KBM-7 (cell line): Measurements from ENCODE around the gene RAB31.
"Not testable (repeated sequence)": the region's sequence is repeated elsewhere in the genome, so short reads cannot be mapped to it uniquely, and the experiment has no call there.

Experiments
- DNase-seq: peaks from one replicate; pipeline ENCODE4 v3.0.0-alpha.2; 2015
- in situ Hi-C: fragments of 300-500 bp; cut with MboI; formaldehyde crosslinking; loops from 2 replicates; pipeline ENCODE4 v1.14.3; 2020; ENCODE audit warnings: low sequenced_read_pairs, low pct_unique_long_range_greater_than_20kb, mixed read lengths

The RAB31 gene, protein sequence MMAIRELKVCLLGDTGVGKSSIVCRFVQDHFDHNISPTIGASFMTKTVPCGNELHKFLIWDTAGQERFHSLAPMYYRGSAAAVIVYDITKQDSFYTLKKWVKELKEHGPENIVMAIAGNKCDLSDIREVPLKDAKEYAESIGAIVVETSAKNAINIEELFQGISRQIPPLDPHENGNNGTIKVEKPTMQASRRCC

DNA sequence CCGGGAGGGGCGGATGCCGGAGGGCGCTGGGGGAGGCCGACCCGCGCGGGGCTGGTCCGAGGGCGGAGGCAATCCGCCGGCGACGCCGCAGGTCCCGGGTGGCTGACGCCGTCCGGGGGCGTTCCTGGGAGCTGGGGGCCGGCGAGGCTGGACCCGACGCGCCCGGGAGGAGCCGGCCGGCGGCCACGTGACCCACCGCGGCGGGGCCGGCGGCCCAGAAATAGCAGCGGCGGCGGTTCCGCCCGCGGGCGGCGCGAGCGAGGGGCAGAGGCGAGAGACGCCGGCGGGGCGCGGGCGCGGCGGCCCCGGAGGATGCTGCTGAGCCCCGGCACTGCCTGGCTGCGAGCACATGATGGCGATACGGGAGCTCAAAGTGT lies at the start of gene RAB31:
Gene RAB31 (plus strand): TSS at position 245 of the 377 bp plus-strand sequence. CDS start 105 bp downstream, at position 350.
- DNase-seq, result no peak
- in situ Hi-C loops, result no loop called here

DNA sequence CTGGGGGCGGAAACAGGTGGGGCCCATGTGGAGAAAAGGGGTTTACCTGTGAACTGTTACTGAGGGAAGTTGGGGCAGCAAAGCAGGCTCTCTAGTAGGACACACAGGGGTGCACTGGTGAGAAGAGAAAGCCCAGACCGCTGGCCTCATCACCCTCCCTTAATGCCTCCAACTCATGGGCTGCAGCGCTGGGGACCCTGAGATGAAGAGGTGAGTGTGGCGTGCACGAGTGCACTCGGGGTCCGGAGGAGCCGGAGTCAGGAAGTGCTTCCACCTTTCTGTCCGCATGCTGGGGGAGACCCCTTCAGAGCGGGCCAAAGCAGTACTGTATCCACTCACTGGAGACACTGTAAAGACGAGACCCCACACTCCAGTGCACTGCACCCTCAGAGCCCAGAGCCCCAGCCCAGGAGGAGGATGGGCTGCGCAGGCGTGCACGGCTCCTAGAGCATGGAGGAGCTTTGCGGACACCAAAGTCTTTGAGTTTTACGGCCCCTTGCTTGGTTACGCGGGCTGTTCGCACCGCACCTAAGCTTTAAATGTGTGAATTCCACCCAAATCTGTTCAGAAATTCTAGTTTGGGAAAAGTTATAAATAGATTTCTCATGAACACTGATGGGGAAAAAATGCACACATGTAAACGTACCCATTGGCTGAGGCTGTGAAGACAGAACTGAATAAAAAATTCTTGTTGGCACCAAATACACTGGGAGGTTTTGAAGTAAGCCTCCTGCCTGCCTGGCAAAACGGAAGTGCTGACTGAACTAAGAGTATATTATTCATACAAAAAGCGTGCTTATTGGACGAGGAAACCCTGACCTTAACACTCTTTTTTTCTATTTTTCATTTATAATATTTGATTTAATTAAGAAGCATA lies 48.4 kb upstream of the RAB31 start:
- DNase-seq, result no peak
- in situ Hi-C loops, result no loop called here

DNA sequence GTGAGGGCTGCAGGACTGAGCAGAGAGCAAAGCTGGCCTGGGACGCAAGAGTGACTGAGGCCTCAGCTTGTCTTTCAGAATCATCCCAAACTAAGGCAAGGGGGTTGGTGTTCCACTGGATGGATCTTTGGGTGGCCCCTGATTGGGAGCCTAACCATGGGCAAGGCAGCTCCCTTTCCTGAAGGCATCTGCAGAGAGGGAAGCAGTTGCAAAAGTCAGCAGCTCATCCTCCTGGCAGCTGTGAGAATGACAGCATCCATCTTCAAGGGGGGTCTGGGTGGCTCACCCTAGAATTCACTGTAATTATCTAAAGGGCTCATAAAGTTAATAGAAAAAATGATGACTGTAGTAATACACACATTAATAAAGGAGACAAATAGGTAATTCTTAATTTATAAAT lies 46.5 kb upstream of the RAB31 start:
- in situ Hi-C loops, result no loop called here
- no peak for DNase-seq

DNA sequence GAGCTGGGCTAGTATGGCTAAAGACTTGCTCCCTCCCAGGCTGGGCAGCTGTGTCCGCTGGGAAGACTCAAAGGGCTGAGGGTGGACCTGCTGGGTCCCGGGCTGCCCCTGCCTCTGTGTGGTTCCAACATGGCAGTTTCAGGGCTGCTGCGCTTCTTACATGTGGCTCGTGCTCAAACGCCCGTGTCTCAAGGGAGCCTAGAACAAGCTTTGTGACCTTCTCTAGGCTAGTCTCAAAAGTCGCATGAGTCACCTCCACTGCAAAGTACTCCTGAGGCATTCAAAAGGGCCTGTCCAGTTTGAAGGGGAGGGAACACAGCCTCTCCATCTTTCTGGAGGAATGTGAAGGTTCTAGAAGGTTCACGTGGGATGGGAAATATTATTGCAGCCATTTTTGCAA lies 44.7 kb upstream of the RAB31 start:
- in situ Hi-C loops, result no loop called here
- DNase-seq, result no peak

DNA sequence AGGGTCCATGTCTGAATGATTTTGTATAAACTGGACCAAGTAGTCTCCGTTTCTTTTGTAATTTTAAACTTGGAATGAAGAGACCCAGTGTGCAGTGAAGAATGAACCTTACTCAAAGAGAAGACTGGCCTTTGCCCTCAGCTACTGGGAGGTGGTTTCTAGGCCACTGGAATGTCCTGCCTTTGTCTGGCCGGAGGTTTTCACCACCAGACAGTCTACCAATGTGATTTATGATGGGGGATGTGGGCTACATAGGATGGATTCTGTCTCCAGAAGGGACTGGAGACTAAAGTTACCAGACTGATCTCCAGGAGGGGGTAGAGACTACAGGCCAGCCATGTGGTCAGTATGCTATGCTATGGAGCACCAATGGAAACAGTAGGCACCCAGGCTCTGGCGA lies 42.8 kb upstream of the RAB31 start:
- DNase-seq, result no peak
- in situ Hi-C loops, result no loop called here

DNA sequence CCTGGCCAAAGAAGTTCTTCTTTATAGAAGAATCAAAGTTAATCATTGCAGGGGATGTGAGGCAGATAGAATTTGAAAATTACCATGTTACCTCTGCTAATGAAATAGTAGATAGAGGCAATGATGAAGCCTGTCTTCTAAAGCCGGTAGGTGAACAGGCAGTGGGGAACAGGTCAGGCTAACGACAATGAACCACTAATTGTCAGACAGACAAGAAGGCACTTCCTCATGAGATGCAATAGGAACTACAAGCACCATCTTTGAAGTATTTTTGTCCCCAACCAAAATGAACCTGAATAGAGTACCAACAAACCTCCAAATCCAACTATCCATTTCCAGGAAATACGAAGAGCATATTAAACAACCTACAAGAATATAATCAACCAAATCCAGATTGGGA lies 41.6 kb upstream of the RAB31 start:
- in situ Hi-C loops, result no loop called here
- no peak for DNase-seq

DNA sequence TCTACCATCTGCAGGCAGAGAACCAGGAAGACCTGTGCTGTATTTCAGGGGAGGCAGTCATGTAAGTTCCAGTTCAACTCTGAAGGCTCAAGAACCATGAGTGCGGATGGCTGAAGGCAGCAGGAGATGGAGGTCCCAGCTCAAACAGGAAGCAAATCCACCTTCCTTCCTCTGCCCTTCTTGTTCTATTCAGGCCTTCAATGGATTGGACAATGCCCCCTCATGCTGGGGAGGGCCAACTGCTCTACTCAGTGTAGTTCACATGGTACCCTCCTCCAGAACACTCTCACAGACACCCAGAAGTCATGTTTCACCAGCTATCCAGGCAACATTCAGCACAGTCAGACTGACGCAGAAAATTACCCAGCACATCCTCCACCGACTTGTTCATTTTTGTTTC lies 39.1 kb upstream of the RAB31 start:
- in situ Hi-C loops, result no loop called here
- no peak for DNase-seq

DNA sequence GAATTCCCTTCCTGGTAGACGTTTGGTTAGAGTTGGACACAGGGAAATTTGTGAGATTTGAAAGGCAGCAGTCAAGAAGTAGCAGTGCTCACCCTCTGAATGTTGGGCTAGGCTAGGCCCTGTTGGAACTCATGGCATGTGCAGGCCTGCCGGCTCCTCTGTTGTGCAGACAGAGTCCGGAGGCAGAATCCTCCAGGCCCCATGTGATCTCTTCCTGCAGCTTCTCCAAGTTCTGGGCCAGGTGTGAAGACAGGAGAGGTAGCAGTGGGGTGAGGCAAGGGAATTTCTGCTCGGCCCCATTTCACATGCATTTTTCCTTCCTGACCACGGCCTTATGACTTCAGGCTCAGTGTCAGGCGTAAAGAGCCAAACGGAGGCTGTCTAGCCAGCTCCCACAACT lies 36.9 kb upstream of the RAB31 start:
- in situ Hi-C loops, result no loop called here
- no peak for DNase-seq

DNA sequence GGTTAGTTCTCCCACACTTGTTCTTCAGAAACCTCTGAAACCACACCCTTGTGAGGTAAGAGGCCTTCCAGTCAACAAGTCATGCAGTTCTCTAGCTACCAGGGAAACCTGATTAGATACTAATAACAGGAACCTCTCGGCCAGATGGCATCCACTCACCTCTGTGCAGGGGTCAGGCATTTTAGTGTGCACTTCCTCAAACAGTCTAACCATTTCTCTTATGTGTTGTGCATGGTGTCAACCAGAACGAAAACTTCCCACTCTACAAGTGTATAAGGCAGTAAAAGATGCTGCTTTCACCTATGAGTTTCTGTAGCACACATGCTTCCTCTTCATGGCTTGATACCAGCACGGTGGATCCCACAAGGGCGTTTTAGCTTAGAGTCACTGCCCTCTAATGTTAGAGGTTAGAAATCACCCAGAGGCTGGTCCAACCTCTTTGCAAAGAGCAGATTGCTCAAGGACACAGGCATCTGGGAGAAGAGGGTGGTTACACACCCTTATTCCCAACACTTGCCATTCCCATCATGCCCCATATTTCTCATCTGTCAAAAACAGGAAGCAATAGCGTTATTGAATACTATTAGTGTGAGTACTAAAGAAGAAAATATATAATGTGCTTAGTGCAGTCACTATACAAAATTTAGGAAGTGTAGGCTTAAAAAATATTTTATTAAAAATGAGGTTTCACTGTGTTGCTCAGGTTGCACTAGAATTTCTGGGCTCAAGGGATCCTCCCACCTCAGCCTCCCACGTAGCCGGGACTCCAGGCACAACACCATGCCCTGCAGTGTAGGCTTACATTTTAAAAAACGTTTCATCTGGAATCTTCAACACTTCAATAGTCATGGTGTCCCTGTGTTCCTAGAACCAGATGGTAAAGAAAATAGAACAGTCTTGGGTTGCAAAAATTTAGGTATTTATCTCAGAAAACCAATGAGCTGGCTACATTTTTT lies 34.5 kb upstream of the RAB31 start:
- in situ Hi-C loops, result no loop called here
- DNase-seq, result peak; percentile 76

DNA sequence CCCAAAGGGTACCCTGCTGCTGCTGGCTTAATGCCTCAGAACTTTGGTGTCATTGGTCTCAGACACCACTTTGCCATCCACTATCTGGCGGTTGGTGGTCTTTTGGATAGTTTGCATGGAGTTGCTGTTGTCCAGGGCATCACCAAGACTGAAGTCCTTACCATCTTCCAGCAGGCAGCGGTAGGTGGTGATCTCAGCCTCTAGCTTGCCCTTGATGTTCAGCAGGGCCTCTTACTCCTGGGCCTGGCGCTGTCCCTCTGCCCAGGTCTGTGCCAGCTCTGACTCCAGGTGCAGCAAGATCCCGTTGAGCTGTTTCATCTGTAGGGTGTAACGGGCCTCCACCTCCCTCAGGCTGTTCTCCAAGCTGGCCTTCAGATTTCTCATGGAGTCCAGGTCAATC lies 29.9 kb upstream of the RAB31 start:
- in situ Hi-C loops, result not testable (repeated sequence)

DNA sequence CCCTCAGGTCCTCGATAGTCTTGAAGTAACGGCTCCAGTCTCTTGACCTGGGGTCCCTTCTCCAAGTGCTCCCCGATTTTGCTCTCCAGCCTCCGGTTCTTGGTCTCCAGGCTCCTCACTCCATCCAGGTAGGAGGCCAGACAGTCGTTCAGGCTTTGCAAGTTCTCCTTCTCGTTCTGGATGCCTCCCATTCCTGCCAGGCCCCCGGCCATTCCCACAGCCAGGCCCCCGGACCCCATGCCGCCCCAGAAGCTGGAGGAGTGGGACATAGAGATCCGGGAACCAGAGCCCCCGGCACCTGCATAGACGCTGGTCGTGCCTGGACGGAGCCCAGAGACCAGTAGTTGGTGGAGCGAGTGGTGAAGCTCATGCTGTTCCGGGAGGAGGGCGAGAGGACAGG lies 29.0 kb upstream of the RAB31 start:
- no peak for DNase-seq
- in situ Hi-C loops, result no loop called here

More for the DNA sequence above, 29.9 kb upstream of the RAB31 start:
- DNase-seq, result not testable (repeated sequence)

DNA sequence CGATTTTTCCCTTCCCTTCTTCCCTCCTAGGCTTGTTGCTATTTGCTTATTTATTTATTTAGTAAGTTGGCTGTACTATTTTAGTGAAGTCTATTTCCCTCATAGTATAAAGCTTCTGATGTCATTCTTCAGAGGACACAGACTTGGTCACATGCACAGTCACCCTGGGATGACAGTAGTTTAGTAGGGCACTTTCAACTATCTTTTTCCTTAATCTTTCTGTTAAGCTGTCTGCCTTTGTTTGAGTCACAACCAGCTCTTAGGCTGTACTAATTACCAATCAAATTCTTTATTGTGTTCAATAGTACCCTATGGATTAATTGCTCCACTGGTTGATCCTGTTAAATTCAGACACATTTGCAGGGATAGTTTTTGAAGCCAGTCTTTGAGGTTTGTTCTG lies 26.9 kb upstream of the RAB31 start:
- in situ Hi-C loops, result no loop called here
- no peak for DNase-seq

DNA sequence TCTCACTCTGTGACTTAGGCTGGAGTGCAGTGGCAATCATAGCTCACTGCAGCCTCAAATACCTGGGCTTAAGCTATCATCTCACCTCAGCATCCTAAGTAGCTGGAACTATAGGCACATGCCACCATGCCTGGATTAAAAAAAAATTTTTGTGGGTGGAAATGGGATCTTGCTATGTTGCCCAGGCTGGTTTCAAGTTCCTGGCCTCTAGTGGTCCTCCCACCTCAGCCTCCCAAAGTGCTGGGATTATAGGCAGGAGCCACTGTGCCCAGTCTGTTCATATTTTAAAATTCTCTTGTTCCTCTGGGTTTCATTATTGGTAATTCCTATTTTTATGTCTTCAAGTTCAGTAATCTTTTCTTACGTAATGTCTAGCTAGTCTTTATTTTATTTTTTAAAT lies 25.5 kb upstream of the RAB31 start:
- in situ Hi-C loops, result no loop called here
- no peak for DNase-seq

DNA sequence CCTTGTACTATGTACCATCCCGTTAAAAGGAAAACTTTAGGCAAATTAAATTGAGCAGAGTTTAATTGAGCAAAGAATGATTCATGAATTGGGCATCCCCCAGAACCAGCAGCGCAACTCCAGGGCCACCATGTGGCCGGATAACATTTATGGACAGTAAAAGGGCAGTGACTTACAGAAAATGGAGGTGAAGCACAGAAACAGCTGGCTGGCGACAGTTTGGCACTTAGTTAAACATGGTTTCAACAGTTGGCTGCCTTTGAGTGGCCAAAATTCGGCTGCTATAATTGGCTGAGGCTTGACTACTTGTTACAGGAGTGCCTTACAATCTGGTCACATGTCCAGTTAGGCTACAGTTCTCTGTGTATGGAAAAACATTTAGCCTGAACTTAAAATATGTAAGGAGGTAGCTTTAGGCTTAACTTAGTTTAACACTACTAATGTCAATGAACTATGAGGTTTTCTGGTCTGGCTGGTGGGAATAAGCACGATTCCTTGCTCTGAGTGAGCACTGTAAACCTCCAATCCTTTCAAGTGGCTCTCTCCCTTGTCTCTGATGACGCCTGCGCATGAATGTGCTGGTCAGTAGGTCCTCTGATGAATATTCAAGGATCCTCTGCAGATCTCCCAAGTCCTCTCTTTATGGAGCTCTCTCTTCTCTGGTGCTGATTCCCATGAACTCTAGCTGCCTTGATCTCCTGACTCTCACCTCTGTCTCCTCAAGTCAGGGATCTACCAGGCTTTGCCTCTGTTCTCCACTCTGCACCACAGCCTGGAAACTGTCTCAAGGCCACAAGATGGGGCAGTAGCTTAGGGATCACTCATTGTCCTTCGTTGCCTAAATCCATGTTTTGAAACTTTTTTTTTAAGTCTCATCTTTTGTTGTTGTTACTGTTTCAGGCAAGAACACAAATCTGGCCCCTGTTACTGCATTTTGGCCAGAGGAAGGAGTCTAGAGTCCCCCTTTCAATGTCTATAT lies 24.4 kb upstream of the RAB31 start:
- in situ Hi-C loops, result no loop called here
- peak; percentile 57 for DNase-seq

DNA sequence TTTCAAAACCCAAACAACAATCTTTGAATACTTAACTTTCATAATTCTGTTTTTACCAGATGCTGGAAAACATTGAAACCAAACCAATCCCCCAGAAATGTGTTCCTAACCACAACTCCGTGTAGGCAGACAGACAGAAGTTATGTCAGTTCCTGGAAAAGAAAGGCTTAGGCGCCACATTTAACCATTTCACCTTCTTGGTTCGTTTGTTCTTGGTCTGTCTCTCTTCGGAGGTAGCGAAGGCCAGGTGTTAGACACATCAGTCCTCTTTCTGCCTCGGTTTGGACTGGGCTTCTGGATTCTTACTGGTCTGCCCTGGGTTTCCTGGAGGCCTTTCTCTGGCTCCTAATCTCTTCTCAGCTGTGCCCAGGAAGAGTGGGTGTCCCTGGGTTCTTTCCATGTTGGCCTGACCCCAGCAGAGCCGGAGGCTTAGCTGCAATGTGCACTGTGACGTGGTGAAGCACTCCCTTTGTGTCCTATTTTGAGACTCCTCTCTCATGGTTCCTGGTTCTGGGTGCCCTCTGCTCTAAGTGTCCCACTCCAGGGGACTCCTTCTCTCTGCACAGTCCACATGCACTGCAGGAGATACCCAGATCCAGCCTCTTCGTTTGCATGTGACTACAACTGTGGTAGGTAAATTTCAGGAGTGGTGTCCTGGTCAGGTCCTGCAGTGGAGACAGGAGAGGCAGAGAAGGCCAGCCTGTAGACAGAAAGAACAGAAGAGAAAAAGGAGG lies 23.1 kb upstream of the RAB31 start:
- peak; percentile 65 for DNase-seq
- in situ Hi-C loops, result no loop called here

DNA sequence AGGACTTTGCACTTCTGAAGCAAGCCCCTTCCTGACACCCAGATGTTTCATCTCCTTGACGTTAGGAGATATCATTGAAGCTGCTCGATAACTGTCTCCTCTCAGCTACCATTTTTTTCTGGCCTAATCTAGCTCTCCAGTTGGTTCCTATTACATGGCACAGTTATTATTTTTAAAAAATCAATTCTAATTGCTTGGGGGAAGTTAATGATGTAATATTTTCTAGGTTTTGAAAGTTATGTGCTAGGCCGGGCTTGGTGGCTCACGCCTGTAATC lies 22.5 kb upstream of the RAB31 start:
- DNase-seq, result no peak
- in situ Hi-C loops, result no loop called here

DNA sequence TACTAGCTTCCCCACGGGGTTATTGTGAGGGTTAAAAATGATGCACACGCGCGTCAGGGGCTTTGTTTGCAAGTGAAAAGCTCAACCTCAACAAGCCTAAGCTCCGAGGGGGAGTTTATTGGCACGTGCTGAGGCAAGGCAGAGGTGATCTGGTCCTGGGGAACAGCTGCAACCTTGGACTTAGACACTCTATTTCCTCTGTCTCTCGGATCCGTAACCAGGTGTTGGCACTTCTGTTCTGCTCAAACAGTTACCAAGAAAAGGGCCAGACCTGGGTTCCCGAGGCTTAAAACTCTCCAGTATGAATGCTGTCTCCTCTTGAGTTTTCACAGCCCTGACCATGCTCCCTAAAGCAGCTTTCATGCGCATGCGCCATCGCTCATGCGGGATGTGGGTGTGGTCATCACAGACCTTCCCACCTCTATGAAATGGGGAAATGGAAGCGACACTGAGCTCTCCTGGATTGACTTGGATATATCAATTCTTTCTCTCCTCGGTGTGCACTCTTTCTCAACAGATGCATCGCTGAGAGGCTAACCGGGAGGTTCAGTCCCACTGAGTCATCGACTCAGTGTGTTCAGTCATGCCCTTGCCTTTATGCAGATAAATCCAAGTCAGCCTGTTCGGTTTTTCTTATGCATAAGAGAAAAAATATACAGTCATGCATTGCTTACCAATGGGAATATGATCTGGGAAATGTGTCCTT lies 19.9 kb upstream of the RAB31 start:
- no peak for DNase-seq
- in situ Hi-C loops, result no loop called here

DNA sequence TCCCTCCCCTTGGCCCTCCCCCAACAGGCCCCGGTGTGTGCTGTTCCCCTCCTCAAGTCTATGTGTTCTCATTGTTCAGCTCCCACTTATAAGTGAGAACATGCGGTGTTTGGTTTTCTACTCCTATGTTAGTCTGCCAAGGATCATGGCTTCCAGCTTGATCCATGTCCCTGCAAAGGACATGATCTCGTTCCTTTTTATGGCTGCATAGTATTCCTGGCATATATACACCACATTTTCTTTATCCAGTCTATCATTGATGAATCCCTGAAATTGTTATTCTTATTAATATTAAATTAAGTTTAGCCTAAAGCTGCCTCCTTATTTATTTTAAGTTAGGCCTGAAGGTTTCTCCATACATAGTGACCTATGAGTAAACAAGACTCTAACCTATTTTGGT lies 18.8 kb upstream of the RAB31 start:
- no peak for DNase-seq
- in situ Hi-C loops, result no loop called here
